GM19193 (cell line): ENCODE measurements around the gene CUEDC1.

ENCODE experiments used
- POLR2A ChIP-seq: IDR thresholded peaks from 4 replicates; pipeline ENCODE4 v1.6.1; 2011; ENCODE audit not compliant: insufficient read depth, insufficient read length; ENCODE audit errors: extremely low read depth

CUEDC1 gene

DNA sequence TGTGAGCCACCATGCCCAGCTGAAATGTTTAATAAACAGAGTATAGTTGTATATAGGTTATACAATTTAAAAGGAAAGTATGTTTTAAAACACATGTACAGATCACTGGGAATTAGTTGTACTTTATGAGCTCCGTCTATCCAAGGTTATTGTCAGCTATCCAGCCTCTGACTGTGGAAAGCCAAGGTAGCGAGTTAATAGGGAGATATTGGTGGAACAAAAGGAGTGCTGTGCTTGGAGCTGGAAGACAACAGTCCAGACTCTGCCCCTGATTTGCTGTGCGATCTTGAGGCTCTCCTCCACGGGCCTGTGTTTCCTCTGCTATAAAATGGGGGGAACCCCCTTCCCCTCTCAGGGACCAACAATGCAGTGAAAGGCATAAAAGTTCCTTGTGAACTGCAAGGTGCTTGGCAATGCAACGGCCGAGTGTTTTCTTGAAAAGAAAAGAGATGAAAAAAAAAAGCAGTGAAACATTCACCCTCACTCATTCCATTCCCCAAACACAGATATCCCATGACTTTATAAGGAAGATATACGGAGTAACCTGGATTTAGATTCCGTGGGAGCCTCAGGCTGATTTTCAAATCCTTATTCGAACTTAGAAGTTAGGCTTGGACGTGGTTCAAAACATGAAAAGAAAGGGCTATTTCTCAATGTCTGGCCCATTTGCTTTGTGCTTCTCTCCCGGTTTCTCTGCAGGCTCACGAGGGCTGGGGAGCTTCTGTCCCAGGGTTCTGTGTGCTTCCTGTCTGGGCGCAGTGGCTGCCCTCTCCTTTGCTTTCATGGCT is 34.1 kb downstream of the CUEDC1 start:
- no peak for TF ChIP-seq POLR2A

DNA sequence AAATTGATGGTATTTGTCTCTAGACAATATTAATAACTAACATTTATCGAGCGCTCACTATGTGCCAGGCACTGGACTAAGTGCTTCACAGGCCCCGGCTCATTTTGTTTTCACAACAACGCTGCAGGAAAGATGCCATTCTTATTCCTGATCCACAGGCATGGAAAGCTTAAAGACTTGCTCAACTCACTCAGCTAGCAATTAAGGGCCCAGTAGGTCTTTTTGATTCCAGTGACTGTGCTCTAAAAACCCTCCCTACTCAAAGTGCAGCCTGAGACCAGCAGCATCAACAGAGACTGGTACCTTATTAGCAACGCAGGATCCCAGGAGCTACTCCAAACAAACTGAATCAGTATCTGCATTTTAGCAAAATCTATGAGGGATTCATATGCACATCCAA is 35.3 kb downstream of the CUEDC1 start:
- no peak for TF ChIP-seq POLR2A

DNA sequence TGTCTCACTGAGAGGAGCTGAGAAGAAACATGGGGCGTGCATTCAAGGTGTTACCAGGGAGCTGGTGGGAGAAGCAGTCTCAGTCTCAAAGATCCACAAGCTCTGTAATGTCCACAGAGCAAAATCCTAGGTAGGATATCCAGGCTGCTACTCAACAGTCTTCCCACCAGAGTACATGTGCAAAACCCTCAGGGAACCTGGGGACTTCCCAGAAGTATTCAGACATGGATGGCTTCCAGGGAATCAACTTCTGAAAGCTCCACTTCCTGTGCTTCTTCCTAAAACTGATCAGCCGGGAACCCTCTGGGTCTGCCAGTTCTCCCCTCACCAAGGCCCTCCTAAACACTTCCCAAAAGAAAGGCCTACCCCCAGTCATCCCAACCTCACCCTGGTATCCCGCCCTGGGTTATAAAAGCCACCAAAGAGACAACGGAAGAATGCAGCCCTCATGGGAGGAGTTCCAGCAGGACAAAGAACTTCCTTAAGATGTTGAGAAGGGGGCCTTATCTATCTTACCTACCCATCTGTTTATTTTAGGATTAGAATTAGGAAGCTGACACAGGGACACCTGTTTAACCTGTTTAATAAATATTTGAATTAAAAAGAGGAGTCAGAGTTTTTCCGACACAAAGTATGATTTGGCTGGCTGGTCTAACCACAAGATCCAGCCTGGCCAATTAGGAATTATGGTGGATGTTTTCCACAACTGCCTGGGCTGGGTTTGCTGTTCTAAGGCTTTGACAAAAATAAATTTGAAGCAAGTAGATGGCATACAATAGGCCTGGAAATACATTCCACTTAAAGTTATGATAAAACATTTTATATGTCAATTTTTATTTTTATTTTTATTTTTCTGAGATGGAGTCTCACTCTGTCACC is 37.0 kb downstream of the CUEDC1 start:
- no peak for TF ChIP-seq POLR2A

DNA sequence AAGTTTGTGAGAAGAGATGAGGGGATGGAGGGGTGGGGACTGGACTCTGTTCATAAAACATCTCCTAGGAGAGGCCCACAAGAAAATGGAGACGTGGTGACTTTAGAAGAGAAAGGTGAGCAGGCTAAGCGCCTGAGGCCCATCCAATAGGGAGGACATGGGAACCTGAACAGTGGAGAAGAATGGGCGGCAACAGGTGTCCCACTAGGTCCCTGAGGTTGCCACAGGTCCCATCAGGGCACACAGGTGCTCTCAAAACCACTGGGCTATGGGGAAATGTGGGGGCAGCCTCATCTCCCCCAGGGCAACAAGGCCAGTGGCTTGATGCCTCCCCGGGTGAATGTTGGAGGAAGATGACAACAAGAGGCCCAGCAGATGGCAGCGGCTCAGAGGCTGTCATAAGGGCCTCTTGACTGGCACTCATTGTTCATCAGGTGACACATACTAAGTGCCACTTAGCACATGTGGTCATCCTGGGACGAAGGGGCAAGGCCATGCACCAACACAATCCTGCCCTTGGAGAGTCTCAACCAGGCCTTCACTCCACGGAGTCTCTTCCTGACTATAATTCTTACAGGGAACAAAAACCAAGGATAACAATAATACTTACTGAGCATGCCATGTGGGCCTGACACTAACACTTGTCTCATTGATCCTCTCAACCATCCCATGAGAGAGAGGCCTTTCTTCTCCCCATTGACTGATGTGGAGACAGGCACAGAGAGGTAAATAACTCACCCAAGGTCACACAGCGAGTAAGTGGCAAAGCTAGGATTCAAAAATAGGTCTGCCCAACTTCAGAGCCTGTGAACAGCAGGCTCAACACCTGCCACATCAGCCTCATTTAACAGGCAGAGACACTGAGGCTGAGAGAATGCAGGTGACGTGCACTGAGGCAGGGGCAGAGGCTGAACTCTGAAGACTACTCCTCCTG is 38.0 kb downstream of the CUEDC1 start:
- no peak for TF ChIP-seq POLR2A

DNA sequence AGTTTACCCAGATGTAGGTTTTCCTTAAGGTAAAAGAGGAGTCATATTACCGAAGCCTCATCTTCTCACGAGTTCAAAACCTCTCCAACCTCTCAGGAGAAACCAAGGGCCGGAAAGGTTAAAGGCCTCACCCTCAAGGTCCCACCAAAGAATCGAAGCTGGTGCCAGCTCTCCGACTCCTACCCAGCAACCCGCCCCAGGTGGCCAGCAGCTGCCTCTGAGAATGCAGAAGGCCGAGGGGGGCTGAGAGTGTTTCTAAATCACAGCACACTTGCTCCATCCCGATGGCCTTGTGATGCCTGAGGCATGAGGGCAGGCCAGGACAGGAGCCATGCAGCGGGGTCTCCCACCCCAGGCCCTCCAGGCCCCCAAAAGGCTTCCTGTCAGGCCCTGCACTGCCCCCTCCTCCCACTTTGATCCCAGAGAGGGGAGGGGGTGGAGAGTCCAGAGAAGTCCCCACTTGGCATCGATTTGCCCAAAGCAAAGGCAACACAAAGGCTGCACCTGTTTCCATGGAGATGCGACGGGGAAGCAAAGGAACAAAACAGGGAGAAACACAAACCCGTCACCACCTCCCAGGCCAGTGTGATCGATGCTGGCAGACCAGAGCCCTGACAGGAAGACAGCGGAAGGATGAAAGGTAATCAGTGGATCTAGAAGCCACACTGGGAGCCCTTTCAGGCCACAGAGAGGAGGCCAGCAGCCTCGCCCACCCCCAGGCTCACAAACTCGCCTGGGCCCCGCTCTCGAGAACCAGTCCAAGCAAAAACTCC is 39.0 kb downstream of the CUEDC1 start:
- TF ChIP-seq POLR2A: no peak

DNA sequence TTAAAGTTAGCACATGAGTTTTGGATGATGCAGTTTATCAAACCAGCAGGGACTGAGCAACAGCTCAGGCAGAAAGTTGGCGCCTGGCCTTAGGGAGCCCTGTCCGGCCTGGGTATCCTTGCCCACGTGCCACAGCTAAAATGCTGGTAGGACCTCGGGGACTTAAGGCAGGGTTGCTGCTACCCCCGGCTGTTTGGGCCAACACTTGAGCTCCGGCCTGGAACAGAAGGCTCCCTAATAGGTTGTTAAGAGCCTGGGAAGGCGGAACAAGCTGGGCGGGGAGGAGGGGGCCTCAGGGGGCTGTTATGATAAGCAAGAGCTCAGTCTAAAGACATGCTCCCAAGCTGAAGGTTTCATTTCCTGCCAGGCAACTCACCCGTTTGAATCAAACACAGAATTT is 39.7 kb downstream of the CUEDC1 start:
- TF ChIP-seq POLR2A: no peak

DNA sequence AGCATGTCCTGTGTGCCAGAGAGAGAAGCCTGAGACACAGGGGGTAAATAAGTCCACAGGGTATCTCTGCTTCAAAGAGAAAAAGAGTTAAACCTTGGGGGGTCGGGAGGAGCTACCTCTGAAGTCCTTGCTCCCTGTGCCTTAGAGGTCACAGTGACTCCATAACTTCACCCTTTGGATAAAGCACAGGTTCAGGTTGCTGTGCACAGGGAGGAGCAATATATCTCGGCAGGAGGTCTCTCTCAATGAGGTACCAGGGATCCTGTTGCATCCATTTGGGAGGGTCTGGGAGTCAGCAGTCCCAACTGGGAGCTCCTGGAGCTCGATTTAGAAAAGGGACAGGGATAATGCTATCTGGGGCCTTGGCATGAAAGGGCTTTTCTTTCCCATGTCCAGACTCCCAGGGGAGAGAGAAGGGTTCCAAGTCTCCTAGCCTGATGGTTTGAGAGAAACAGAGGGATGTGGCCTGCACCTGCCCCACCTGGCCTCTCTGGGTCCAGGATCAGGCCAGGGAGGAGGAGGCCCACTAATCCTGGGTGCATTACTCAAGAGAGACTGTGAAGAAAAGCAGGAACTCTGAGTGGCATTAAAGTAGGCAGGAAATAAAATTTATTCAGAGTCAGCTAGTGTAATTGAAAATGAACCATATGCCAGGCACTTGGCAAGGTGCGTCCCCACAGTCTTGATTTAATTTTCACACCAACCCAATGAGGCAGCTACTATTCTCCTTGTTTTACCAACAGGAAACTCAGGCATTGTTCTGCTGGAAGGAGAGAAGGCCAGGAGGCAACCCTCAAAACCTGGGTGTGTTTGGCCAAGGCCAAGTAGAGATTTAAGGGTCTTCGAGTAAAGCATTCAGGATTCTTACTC is 40.7 kb downstream of the CUEDC1 start:
- no peak for TF ChIP-seq POLR2A

DNA sequence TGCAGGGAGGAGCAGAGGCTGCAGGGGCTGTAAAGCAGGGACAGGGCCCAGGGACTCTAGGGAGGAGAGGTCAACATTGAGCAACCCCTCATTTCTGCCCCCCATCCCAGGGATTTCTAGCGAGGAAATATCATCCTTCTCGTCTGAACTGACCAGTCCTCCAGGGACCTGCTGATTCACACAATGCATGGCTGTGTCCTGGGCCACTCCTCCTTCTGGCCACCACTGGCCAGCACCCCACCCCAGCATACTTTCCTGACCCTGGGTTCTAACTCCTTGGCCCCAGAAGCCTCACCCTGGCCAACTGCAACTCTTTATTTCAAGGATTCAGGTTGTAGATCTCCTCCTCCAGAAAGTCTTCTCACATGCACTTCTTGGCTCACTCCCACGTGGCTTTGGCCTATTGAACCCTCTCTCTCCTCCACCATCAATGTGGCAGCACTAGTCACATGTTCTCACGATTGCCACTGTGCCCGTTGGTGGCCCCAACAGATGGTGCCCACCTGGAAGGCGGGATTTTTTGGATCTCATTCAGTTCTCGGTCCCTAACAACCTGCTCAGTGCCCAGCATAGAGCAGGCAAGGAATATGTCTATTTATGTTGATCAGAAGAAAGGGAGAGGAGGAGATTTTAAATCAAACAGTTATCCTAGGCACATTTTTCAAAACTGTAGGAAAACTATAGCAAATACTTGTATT is 41.5 kb downstream of the CUEDC1 start:
- TF ChIP-seq POLR2A: no peak

DNA sequence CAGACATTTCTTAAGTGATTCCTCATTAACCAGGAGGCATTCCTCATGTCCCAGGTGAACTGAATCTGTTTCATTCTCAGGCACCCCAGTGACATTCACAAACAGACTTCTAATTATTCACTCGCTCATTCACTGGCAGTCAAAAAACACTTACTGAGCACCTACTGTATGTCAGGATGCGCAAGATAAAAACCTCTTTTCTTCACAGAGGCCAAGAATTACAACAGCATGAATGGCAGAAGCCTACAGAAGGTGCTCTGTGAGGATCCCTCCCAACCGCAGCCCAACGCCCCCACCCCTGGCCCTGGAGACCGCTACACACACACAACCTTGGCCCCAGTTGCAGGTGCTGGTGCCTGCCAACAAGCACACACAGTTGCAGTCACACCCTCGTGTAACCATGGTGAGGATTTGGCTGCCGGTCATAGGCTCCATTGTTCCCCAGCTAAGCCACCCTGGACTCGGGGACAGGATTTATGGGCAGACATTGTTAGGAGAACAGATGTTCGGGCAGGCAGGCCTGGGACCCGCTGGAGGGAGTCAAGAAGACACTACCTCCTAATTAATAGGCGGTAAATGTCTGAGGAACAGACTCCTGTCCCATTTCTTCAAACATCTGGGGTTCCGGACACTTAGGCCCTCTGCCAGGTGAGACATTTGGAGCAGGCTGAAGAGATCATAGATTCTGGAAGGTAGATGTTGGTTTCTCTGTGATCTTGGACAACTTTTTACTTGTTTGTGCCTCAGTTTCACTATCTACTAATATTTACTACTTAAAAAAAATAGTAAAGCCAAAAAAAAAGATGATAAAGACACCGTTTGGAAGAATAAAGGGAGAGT is 43.2 kb downstream of the CUEDC1 start:
- no peak for TF ChIP-seq POLR2A

DNA sequence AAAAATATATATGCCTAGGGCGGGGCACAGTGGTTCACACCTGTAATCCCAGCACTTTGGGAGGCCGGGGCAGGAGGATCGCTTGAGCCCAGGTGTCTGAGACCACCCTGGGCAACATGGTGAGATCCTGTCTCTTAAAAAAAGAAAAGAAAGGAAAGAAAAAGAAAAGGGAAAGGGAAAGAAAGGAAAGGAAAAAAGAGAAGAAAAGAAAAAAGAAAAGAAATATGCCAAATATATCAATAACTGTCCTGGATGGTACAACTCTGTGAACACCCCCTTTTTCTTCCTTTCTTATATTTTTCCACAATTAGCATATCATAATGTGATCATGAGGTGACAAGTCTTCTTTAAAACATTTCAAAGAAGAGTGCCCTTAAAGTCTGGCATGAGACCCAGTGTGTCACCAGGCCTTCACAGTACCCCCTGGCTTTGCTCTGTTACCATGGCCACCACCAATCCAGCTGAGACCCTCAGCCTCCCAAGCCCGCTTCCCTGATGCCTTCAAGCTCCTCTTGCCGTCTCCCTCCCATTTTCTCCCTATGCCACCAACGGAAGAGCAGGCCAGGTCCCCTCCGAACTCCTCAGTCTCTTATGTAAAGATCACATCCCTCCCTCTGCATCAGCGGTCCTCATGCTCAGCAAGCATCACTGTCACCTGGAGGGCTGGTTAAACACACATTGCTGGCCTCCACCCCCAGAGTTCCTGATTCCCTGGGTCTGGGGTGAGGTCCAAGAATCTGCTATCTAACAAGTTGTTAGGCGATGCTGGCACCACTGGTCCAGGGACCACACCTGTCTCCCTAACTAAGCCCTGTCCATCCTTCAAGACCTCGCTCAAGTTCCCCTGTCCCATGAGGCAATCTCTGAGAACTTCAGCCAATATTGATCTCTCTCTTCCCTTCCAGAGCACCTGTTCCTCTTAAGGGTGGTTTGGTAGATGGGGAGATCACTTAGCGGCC is 44.5 kb downstream of the CUEDC1 start:
- TF ChIP-seq POLR2A: no peak

DNA sequence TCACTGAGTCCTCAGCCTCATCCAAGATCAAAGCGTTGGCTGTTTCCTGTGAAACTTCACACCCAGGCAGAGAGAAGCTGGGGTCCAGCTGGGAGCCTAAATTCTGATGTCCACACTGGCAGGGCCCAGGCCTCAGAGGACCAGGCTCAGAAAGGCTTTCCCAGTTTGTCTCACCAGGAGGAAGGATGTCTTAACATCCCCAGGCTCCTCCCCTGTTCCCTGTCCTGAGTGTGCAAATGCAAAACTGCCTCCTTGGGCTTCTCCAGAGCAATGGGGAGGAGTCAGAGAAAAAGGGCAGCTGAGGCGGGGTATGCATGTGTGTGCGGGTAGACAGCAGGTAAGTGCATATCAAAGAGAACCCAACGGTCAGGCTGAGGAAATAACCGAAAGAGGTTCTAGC is 45.7 kb downstream of the CUEDC1 start:
- TF ChIP-seq POLR2A: no peak

DNA sequence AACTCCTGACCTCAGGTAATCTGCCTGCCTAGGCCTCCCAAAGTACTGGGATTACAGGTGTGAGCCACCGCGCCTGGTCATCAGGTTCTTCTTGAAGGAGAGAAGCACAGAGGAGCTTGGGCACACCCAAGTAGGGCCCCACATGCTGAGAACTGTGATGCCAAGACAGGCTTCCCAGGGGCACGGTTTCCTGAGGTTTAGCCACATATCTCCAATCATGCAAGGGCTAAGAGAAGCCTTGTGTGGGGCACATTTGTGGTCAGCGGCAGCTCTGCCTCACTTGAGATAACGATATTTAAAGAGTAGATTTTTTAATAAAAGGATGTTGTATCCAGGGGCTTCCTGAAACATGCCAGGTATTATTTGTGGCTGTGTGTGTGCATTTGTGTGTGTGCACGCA is 46.9 kb downstream of the CUEDC1 start:
- TF ChIP-seq POLR2A: no peak
